GM23338 (cell line): Measurements from ENCODE around the gene CAPN15. TPM values are rescaled to one million over a fixed set of nuclear protein-coding genes. Genes with fewer than 3 reads are reported as not detected.
A peak's percentile ranks its signal among the peaks of the same experiment; 100 is the strongest.

Source experiments
- ATAC-seq: fragments of 200-7000 bp; cut with Tn5 transposase; 3 replicates; pipeline ENCODE4 v1.9.1; 2020
- DNase-seq: peaks from one replicate; pipeline ENCODE4 v3.0.0-alpha.2; 2015; ENCODE audit warnings: low spot score
- H2AFZ ChIP-seq: fragments of 200-600 bp; sonication (generic); 2 replicates; pipeline ENCODE4 v1.8.0; 2016; ENCODE audit warnings: antibody characterized with exemption, mild to moderate bottlenecking, moderate library complexity
- H3F3A ChIP-seq: fragments of 200-600 bp; sonication (generic); replicated peaks from 2 replicates; pipeline ENCODE4 v1.8.0; 2017; ENCODE audit warnings: antibody characterized with exemption, mixed run types, low read depth
- H3K27ac ChIP-seq: fragments of 200-600 bp; sonication (generic); 2 replicates; pipeline ENCODE4 v1.6.1; 2016; ENCODE audit warnings: low read depth
- H3K27me3 ChIP-seq: fragments of 200-600 bp; sonication (generic); 2 replicates; pipeline ENCODE4 v1.8.0; 2016; ENCODE audit warnings: mild to moderate bottlenecking, mixed run types, moderate library complexity; ENCODE audit not compliant: insufficient read depth
- H3K36me3 ChIP-seq: fragments of 200-600 bp; sonication (generic); 2 replicates; pipeline ENCODE4 v1.8.0; 2016; ENCODE audit warnings: mild to moderate bottlenecking; ENCODE audit not compliant: insufficient read depth
- H3K4me1 ChIP-seq: fragments of 200-600 bp; sonication (generic); 2 replicates; pipeline ENCODE4 v1.8.0; 2016; ENCODE audit warnings: mild to moderate bottlenecking, moderate library complexity; ENCODE audit not compliant: insufficient read depth
- H3K4me2 ChIP-seq: fragments of 200-600 bp; sonication (generic); 2 replicates; pipeline ENCODE4 v1.7.1; 2017; ENCODE audit warnings: mixed run types
- H3K4me3 ChIP-seq: fragments of 200-600 bp; sonication (generic); 2 replicates; pipeline ENCODE4 v1.6.1; 2016; ENCODE audit warnings: mixed run types
- H3K79me2 ChIP-seq: fragments of 200-600 bp; sonication (generic); replicated peaks from 2 replicates; pipeline ENCODE4 v1.8.0; 2017; ENCODE audit warnings: mild to moderate bottlenecking; ENCODE audit not compliant: insufficient read depth
- H3K9me2 ChIP-seq: fragments of 200-600 bp; sonication (generic); 2 replicates; pipeline ENCODE4 v1.8.0; 2017; ENCODE audit not compliant: insufficient read depth
- H4K20me1 ChIP-seq: fragments of 200-600 bp; sonication (generic); replicated peaks from 2 replicates; pipeline ENCODE4 v1.8.0; 2017; ENCODE audit warnings: mild to moderate bottlenecking; ENCODE audit not compliant: insufficient read depth
- H3K27ac Mint-ChIP-seq: 2 replicates; pipeline ENCODE4 v1.8.0; 2020; ENCODE audit warnings: inconsistent platforms, mild to moderate bottlenecking, moderate library complexity, mixed read lengths
- H3K27me3 Mint-ChIP-seq: 3 replicates; pipeline ENCODE4 v1.8.0; 2022; ENCODE audit warnings: low read depth, mild to moderate bottlenecking, moderate library complexity, mixed read lengths, inconsistent platforms; ENCODE audit not compliant: insufficient read depth, poor library complexity
- H3K36me3 Mint-ChIP-seq: 3 replicates; pipeline ENCODE4 v1.8.0; 2021; ENCODE audit warnings: low read depth, mild to moderate bottlenecking, inconsistent platforms, moderate library complexity, mixed read lengths
- H3K4me1 Mint-ChIP-seq: 3 replicates; pipeline ENCODE4 v1.8.0; 2020; ENCODE audit warnings: mild to moderate bottlenecking, inconsistent platforms, mixed read lengths
- H3K4me3 Mint-ChIP-seq: 3 replicates; pipeline ENCODE4 v1.8.0; 2021; ENCODE audit warnings: moderate library complexity, mild to moderate bottlenecking, inconsistent platforms, mixed read lengths
- H3K9me3 Mint-ChIP-seq: 3 replicates; pipeline ENCODE4 v1.8.0; 2020; ENCODE audit warnings: moderate library complexity, mild to moderate bottlenecking, inconsistent platforms, mixed read lengths
- CREB1 ChIP-seq: fragments of 250-450 bp; sonication (Bioruptor Pico); IDR thresholded peaks from 2 replicates; pipeline ENCODE4 v1.5.0; 2020; ENCODE audit warnings: low read depth, mild to moderate bottlenecking, moderate library complexity
- CTCF ChIP-seq, 2 experiments: fragments of 200-600 bp in 1 of 2; sonication (generic) in 1 of 2; conservative IDR thresholded peaks; 2 replicates each; pipeline versions ENCODE4 v1.5.1 to v1.6.1; 2016 to 2017; ENCODE audit warnings: antibody characterized with exemption in 2 of 2, low read depth in 2 of 2, mild to moderate bottlenecking in 2 of 2, moderate library complexity in 1 of 2
- ETS1 ChIP-seq: IDR thresholded peaks from 2 replicates; pipeline ENCODE4 v1.6.1; 2016; ENCODE audit warnings: antibody characterized with exemption
- EZH2 ChIP-seq: fragments of 200-600 bp; sonication (generic); IDR thresholded peaks from one replicate; pipeline ENCODE4 v1.8.0; 2017; ENCODE audit warnings: antibody characterized with exemption, mild to moderate bottlenecking, low read depth; ENCODE audit not compliant: unreplicated experiment
- EZH2phosphoT487 ChIP-seq: fragments of 200-600 bp; sonication (generic); IDR thresholded peaks from one replicate; pipeline ENCODE4 v1.8.1; 2018; ENCODE audit warnings: antibody characterized with exemption; ENCODE audit not compliant: unreplicated experiment
- JUNB ChIP-seq: IDR thresholded peaks from one replicate; pipeline ENCODE4 v1.6.1; 2016; ENCODE audit warnings: antibody characterized with exemption; ENCODE audit not compliant: unreplicated experiment
- REST ChIP-seq: IDR thresholded peaks from one replicate; pipeline ENCODE4 v1.6.1; 2018; ENCODE audit warnings: antibody characterized with exemption; ENCODE audit not compliant: unreplicated experiment
- ZNF114 ChIP-seq: fragments of 250-450 bp; sonication (Bioruptor Pico); IDR thresholded peaks from 2 replicates; pipeline ENCODE4 v1.5.0; 2020; ENCODE audit warnings: mild to moderate bottlenecking, moderate library complexity
- ZNF331 ChIP-seq: fragments of 250-450 bp; sonication (Bioruptor Pico); IDR thresholded peaks from 2 replicates; pipeline ENCODE4 v1.5.0; 2020; ENCODE audit warnings: low read depth, mild to moderate bottlenecking, moderate library complexity
- polyA plus RNA-seq: library from polyadenylated mRNA; unstranded; fragments of >200 nt; fragmentation: Nextera tagmentation; extraction: Ambion mirVana; gene quantifications from 2 replicates; pipeline ENCODE4 v1.2.1, GENCODE V29; 2016
- total RNA-seq: library from RNA; depleted of rRNA; stranded (reverse); fragments of >200 nt; shearing (Covaris generic); gene quantifications from 2 replicates; pipeline ENCODE4 v1.2.3, GENCODE V29; 2014

The CAPN15 gene
- total and polyA plus RNA-seq, 2 experiments from 2014 or later = 27.3 to 164 TPM

GRCh38 chr16:560204-560700, 32.7 kb downstream of the CAPN15 start, which contains the start of gene PRR35:
PRR35 (plus strand) TSS chr16:560394; CDS start chr16:563295, 2,901 bp downstream.
- DNase-seq = no peak
- no peak for ATAC-seq
- no peak within 1 kb of the TSS for H3K27ac ChIP-seq

GRCh38 chr16:560701-561412, 33.3 kb downstream of the CAPN15 start:
- Mint-ChIP-seq H3K9me3 (no peaks in the 10 kb centered on the region), H3K4me1 (no peaks in the 10 kb centered on the region), H3K27me3 (peaks cover 15% of the 10 kb centered on the region), H3K4me3 (no peak overlapping the region), H3K36me3 (no peaks in the 10 kb centered on the region), H3K27ac (no peak overlapping the region)
- Histone ChIP-seq H3K4me2 (peak overlapping the region; percentile 51; the same call in 1 of the 2 replicates), H3K36me3 (no peaks in the 10 kb centered on the region), H4K20me1 (no peaks in the 10 kb centered on the region), H3K27me3 (peaks cover 34% of the 10 kb centered on the region), H3K4me3 (peak overlapping the region; percentile 36; the same call in 1 of the 2 replicates), H3F3A (0 out of 2 replicates have a peak, but pooled peaks cover 2% of the 10 kb centered on the region), H2AFZ (no peak overlapping the region), H3K27ac (no peak overlapping the region), H3K4me1 (no peaks in the 10 kb centered on the region; the same call in 1 of the 2 replicates), H3K79me2 (no peaks in the 10 kb centered on the region), H3K9me2 (no peaks in the 10 kb centered on the region)
- no peak for ATAC-seq
- 0 out of 4 replicates have a peak, but pooled peaks of 1 of the 2 experiments have one; percentile 19 for TF ChIP-seq CTCF (conservative IDR thresholded peaks at IDR 0.05; ENCODE audit: low read depth in 2 of 2)
- no peak for TF ChIP-seq EZH2
- no peak for TF ChIP-seq ZNF331
- TF ChIP-seq JUNB = no peak
- TF ChIP-seq ZNF114 (CRISPR knock-in tag) = no peak
- no peak for DNase-seq

More at GRCh38 chr16:560204-560700, 32.7 kb downstream of the CAPN15 start, which contains the start of gene PRR35:
- peak within 1 kb of the TSS; percentile 80 for H3K4me2 ChIP-seq
- Mint-ChIP-seq H3K4me3 (peak within 1 kb of the TSS; percentile 42; the same call in 2 of the 3 replicates), H3K27me3 (peaks cover 16% of the 10 kb centered on the region), H3K9me3 (no peaks in the 10 kb centered on the region), H3K36me3 (no peaks in the 10 kb centered on the region), H3K27ac (no peak within 1 kb of the TSS), H3K4me1 (no peaks in the 10 kb centered on the region)
- H3K4me3 ChIP-seq = peak within 1 kb of the TSS; percentile 55
- no peaks in the 10 kb centered on the region for H3K79me2 ChIP-seq
- TF ChIP-seq EZH2phosphoT487 (no peak), EZH2 (peak; percentile 32)
- H3K36me3 ChIP-seq = no peaks in the 10 kb centered on the region
- H3K27me3 ChIP-seq = peaks cover 34% of the 10 kb centered on the region
- H3F3A ChIP-seq = 0 out of 2 replicates have a peak, but pooled peaks cover 2% of the 10 kb centered on the region
- peak within 1 kb of the TSS; percentile 76; the same call in 1 of the 2 replicates for H2AFZ ChIP-seq
- no peaks in the 10 kb centered on the region for H4K20me1 ChIP-seq
- H3K4me1 ChIP-seq = no peaks in the 10 kb centered on the region; the same call in 1 of the 2 replicates
- H3K9me2 ChIP-seq = no peaks in the 10 kb centered on the region

GRCh38 chr16:561413-561794, 33.9 kb downstream of the CAPN15 start:
- peaks cover 14% of the 10 kb centered on the region for H3K27me3 Mint-ChIP-seq
- Histone ChIP-seq H3K27ac (no peak overlapping the region), H3K4me3 (no peak overlapping the region), H3F3A (0 out of 2 replicates have a peak, but pooled peaks cover 2% of the 10 kb centered on the region), H3K27me3 (peaks cover 34% of the 10 kb centered on the region), H3K4me1 (peaks cover 2% of the 10 kb centered on the region; the same call in 1 of the 2 replicates), H2AFZ (no peak overlapping the region), H4K20me1 (no peaks in the 10 kb centered on the region), H3K4me2 (no peak overlapping the region), H3K36me3 (no peaks in the 10 kb centered on the region), H3K79me2 (no peaks in the 10 kb centered on the region), H3K9me2 (no peaks in the 10 kb centered on the region)
- H3K4me3 Mint-ChIP-seq = no peak overlapping the region
- ATAC-seq (no peak), DNase-seq (no peak)
- no peaks in the 10 kb centered on the region for H3K36me3 Mint-ChIP-seq
- no peaks in the 10 kb centered on the region for H3K4me1 Mint-ChIP-seq
- H3K9me3 Mint-ChIP-seq = no peaks in the 10 kb centered on the region
- H3K27ac Mint-ChIP-seq = no peak overlapping the region
- TF ChIP-seq REST (no peak), CREB1 (CRISPR knock-in tag) (no peak), JUNB (no peak), ZNF114 (CRISPR knock-in tag) (no peak), ETS1 (no peak)
